GM21786 (cell line): ENCODE data around the gene ARHGEF4.

ENCODE experiments used
- ATAC-seq: cut with Tn5 transposase; IDR thresholded peaks from one replicate; pipeline ENCODE4 v1.9.1; 2021; ENCODE audit not compliant: unreplicated experiment

The ARHGEF4 gene

DNA sequence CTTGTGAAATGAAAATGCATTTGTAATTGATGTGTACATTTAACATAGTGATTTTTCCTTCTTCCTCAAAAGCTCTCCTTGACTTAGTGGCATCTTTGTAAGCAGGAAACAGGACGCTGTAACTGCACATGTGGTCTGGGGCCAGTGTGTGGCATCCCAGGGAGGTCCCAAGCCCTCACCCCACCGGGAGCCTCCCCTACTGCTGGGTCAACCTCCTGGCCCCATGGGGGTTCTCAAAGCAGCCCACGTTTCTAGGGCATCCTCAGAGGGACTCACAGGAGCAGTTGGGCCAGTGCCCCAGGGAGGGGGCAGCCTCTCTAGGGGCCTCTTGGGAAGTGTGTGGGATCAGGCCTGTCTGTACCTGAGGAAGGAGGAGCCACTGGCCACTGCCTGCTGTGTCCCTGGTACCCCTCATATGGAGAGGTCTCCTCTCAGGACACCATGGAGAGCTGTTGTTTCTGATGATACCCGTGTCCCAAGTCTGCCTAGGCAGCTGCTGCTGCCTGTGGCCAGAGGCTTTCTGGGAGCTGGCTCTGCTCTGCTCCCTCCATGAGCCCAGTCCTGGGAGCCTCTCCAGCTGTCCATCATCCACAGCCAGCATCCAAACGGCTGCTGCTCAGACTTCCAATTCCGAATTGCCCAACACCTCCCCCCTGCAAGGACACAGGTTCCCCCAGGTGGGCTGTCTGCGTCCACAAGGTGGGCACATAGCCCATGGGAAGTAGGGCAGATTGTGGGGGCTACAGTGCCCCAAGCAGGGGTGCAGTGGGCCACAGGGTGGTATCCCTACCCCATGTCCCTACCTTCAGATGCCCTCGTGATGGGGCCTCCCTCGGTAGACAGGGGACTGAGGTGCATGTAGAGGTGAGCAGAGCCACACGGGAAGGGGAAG is 13.4 kb downstream of the ARHGEF4 start:
- no peak for ATAC-seq

GRCh38 chr2:130850788-130851623 is 14.3 kb downstream of the ARHGEF4 start:
- ATAC-seq: no peak

- no peak for ATAC-seq
Observed at GRCh38 chr2:130851624-130852382, 15.1 kb downstream of the ARHGEF4 start.

DNA sequence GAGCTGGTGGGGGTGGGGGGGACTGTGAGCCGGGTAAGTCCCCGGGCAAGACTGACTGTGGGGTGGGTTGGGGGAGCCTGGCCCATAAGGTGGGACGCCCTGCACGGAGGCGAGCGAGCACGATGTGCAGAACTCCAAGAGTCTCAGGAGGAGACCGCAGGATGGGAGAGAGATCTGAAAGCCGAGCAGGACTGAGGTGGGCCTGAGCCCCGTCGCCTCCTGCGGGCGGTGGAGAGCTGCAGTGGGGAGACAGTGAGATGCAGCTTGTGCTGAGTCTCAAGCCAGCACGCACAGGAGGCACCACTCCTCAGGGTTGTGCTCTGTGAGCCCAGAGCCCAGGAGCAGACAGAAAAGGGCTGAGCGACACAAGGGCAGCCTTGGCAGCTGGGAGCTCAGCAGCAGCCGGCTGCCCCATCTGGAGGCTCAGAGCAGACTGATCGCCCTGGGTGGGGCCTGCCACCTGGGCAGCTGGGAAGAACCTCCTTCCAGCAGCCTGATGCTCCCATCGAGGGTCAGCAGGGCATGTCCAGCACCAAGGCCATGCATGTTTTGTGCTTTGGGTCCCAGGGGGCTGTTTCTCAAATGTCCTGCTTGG is 15.9 kb downstream of the ARHGEF4 start:
- ATAC-seq: no peak

DNA sequence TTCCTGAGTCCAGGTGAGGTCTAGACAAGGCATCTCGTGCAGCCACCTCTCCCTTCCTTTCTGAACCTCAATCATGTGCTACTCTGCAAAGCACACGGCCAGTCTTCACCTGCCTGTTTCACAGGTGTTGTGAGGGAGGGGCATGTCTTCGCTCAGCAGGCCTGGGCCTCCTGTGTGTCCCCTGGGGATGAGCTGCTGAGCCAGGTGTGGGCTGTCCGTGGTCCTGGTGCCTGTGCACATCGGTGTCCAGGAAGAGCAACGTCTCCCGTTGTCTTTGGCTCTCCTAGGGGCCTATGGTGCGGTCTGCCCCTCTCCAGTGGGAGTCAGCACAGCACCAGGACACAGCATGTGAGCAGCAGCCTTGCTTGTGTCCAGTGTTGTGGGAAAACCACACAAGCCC is 16.7 kb downstream of the ARHGEF4 start:
- no peak for ATAC-seq

- no peak for ATAC-seq
Observed at GRCh38 chr2:130854301-130854700, 17.6 kb downstream of the ARHGEF4 start.

- no peak for ATAC-seq
Observed at GRCh38 chr2:130864830-130865800, 28.4 kb downstream of the ARHGEF4 start.

GRCh38 chr2:130869441-130870160 is 32.9 kb downstream of the ARHGEF4 start:
- no peak for ATAC-seq

- no peak for ATAC-seq
Observed at GRCh38 chr2:130870161-130870485, 33.4 kb downstream of the ARHGEF4 start.

DNA sequence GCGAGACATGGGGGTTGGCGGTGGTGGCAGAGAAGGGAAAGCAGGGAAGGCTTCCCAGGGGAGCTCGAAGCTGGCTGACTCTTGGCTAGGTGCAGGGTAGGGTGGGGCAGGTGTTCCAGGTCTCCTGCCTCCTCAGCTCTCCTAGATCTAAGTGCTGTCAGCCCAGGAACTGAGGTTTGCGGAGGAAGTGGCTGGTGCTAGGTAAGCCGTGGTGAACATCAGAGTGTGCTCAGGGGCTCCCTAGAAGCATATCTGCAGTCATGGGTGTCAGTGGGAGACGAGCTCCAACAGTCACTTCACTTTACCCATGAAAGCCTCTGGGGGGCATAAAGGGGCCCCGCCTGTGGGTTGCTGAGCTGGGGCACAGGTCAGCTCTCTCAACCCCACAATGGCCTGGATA is 34.1 kb downstream of the ARHGEF4 start:
- no peak for ATAC-seq

- no peak for ATAC-seq
Observed at GRCh38 chr2:130871843-130872740, 35.4 kb downstream of the ARHGEF4 start.

DNA sequence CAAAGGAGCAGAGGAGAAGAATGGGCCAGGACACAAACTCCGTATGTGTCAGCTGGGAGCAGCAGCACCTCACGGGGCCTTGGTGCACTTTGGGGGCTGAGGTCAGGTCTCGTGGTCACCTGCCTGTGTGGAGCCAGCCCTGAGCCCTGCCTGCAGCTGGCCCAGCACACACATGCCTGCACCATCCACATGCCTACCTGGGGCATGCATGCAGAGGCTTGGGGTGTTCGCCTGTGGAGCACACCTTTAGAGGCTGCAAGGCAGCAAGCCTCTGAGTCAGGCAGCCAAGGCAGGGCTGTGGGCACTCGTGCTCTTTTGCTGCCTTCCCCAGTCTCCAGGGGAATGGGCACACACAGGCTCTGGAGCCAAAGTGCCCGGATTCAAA is 36.0 kb downstream of the ARHGEF4 start:
- no peak for ATAC-seq

GRCh38 chr2:130873700-130874346 is 37.1 kb downstream of the ARHGEF4 start:
- peak; percentile 90 for ATAC-seq

- no peak for ATAC-seq
Observed at GRCh38 chr2:130874512-130874911, 37.8 kb downstream of the ARHGEF4 start.

- no peak for ATAC-seq
Observed at GRCh38 chr2:130875935-130876334, 39.2 kb downstream of the ARHGEF4 start.

GRCh38 chr2:130877258-130877657 is 40.5 kb downstream of the ARHGEF4 start:
- ATAC-seq: no peak

GRCh38 chr2:130878316-130878715 is 41.6 kb downstream of the ARHGEF4 start:
- ATAC-seq: no peak

DNA sequence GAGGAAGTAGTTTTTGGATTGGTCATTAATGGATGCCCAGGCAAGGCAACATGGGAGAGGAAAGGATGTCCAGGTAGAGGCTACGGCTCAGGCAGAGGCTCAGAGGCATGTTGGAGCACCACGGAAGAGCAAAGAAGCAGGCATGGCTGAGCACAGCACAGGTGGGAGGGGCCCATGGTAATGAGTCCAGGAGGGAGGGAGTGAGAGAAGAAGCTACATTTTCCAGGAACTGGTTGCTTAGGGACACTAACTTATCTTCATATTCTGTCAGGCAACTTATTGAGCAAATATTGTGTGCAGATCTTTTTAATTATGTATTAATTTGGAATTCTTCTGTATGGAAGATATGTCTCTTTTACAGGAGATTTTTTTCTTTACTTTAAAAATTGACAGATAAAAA is 42.2 kb downstream of the ARHGEF4 start:
- no peak for ATAC-seq
